ENCODE results near the gene PCDHGA1. TPM values are rescaled to one million over a fixed set of nuclear protein-coding genes. Genes with fewer than 3 reads are reported as not detected.
"Not testable (repeated sequence)": the region's sequence is repeated elsewhere in the genome, so short reads cannot be mapped to it uniquely, and the experiment has no call there.

The PCDHGA1 gene
- total RNA-seq, 1 donor from 2014 or later, result 0.47 TPM

GRCh38 chr5:141343953-141344463, 13.7 kb downstream of the PCDHGA1 start:
- Mint-ChIP-seq H3K4me1 (no peaks in the 10 kb centered on the region), H3K27ac (no peak overlapping the region), H3K36me3 (peaks cover 15% of the 10 kb centered on the region), H3K27me3 (ENCODE audit: low read depth) (no peaks in the 10 kb centered on the region), H3K9me3 (peaks cover 61% of the 10 kb centered on the region), H3K4me3 (no peak overlapping the region)
- DNase-seq (ENCODE audit: low spot score in 2 of 2, unreplicated experiment in 2 of 2), result no peak
- no peak for TF ChIP-seq CTCF (IDR thresholded peaks at IDR 0.05; ENCODE audit: unreplicated experiment)

GRCh38 chr5:141345327-141345726, 15.0 kb downstream of the PCDHGA1 start:
- DNase-seq (ENCODE audit: low spot score in 2 of 2, unreplicated experiment in 2 of 2), result no peak
- Mint-ChIP-seq H3K4me1 (no peaks in the 10 kb centered on the region), H3K27me3 (ENCODE audit: low read depth) (no peaks in the 10 kb centered on the region), H3K27ac (no peak overlapping the region), H3K9me3 (peaks cover 65% of the 10 kb centered on the region), H3K36me3 (peaks cover 10% of the 10 kb centered on the region), H3K4me3 (no peak overlapping the region)
- TF ChIP-seq CTCF (IDR thresholded peaks at IDR 0.05; ENCODE audit: unreplicated experiment), result no peak

- H3K27me3 Mint-ChIP-seq (ENCODE audit: low read depth); DNase-seq (ENCODE audit: low spot score in 2 of 2, unreplicated experiment in 2 of 2); H3K36me3 Mint-ChIP-seq; H3K4me1 Mint-ChIP-seq; H3K27ac Mint-ChIP-seq; H3K4me3 Mint-ChIP-seq: not testable (repeated sequence)
- peaks cover 70% of the 10 kb centered on the region for H3K9me3 Mint-ChIP-seq
These were observed 15.7 kb downstream of the PCDHGA1 start for GRCh38 chr5:141346017-141346416.

- H3K27me3 Mint-ChIP-seq (ENCODE audit: low read depth), result no peaks in the 10 kb centered on the region
- peaks cover 10% of the 10 kb centered on the region for H3K36me3 Mint-ChIP-seq
- TF ChIP-seq CTCF (IDR thresholded peaks at IDR 0.05; ENCODE audit: unreplicated experiment), result no peak
- peaks cover 52% of the 10 kb centered on the region for H3K9me3 Mint-ChIP-seq
- no peak within 1 kb of the TSS for H3K27ac Mint-ChIP-seq
- H3K4me3 Mint-ChIP-seq, result peak within 1 kb of the TSS; percentile 39
- no peak for DNase-seq (ENCODE audit: low spot score in 2 of 2, unreplicated experiment in 2 of 2)
- no peaks in the 10 kb centered on the region for H3K4me1 Mint-ChIP-seq
These were observed 19.8 kb downstream of the PCDHGA1 start, which contains the start of gene PCDHGB1 for GRCh38 chr5:141349917-141350619. Gene PCDHGB1 (plus strand): TSS chr5:141350099. CDS start chr5:141350261, 162 bp downstream.

- H3K9me3 Mint-ChIP-seq, result peaks cover 60% of the 10 kb centered on the region
- TF ChIP-seq CTCF (IDR thresholded peaks at IDR 0.05; ENCODE audit: unreplicated experiment), result no peak
- peaks cover 8% of the 10 kb centered on the region for H3K36me3 Mint-ChIP-seq
- no peaks in the 10 kb centered on the region for H3K4me1 Mint-ChIP-seq
- no peak for DNase-seq (ENCODE audit: low spot score in 2 of 2, unreplicated experiment in 2 of 2)
- H3K27ac Mint-ChIP-seq, result no peak overlapping the region
- H3K27me3 Mint-ChIP-seq (ENCODE audit: low read depth), result no peaks in the 10 kb centered on the region
- no peak overlapping the region for H3K4me3 Mint-ChIP-seq
These were observed 21.3 kb downstream of the PCDHGA1 start for GRCh38 chr5:141351591-141351990.

GRCh38 chr5:141354900-141355469, 24.7 kb downstream of the PCDHGA1 start, which contains the start of gene PCDHGA4:
Gene PCDHGA4 (plus strand): TSS chr5:141355021. CDS start chr5:141355108, 87 bp downstream.
- TF ChIP-seq CTCF (IDR thresholded peaks at IDR 0.05; ENCODE audit: unreplicated experiment), result peak; percentile 63
- Mint-ChIP-seq H3K27ac (no peak within 1 kb of the TSS), H3K4me1 (no peaks in the 10 kb centered on the region), H3K9me3 (peaks cover 60% of the 10 kb centered on the region), H3K4me3 (no peak within 1 kb of the TSS), H3K27me3 (ENCODE audit: low read depth) (no peaks in the 10 kb centered on the region), H3K36me3 (peaks cover 9% of the 10 kb centered on the region)
- DNase-seq (ENCODE audit: low spot score in 2 of 2, unreplicated experiment in 2 of 2), result no peak

Data from mesothelial cell of epicardium (in vitro differentiated cells).